ENCODE measurements around the gene RAD54L2. TPM values are rescaled to one million over a fixed set of nuclear protein-coding genes. Genes with fewer than 3 reads are reported as not detected.

RAD54L2 gene
- total RNA-seq, 3 donors from 2014 or later, result 35.1 to 40.5 (median 37.4) TPM

GRCh38 chr3:51568036-51568435 lies 29.5 kb downstream of the RAD54L2 start:
- no peak for ATAC-seq
- peaks cover 24% of the 10 kb centered on the region for H3K4me1 Mint-ChIP-seq (ENCODE audit: low read depth)
- H3K36me3 Mint-ChIP-seq (ENCODE audit: insufficient read depth), result peaks cover 15% of the 10 kb centered on the region
- DNase-seq, result no peak
- H3K27me3 Mint-ChIP-seq (ENCODE audit: low read depth), result no peaks in the 10 kb centered on the region
- H3K9me3 Mint-ChIP-seq, result no peaks in the 10 kb centered on the region
- H3K4me3 Mint-ChIP-seq, result no peak overlapping the region

GRCh38 chr3:51568996-51569395 lies 30.5 kb downstream of the RAD54L2 start:
- ATAC-seq (no peak), DNase-seq (no peak)
- Mint-ChIP-seq H3K27me3 (ENCODE audit: low read depth) (no peaks in the 10 kb centered on the region), H3K4me1 (ENCODE audit: low read depth) (peaks cover 15% of the 10 kb centered on the region), H3K4me3 (no peak overlapping the region), H3K36me3 (ENCODE audit: insufficient read depth) (peaks cover 17% of the 10 kb centered on the region), H3K9me3 (no peaks in the 10 kb centered on the region)

GRCh38 chr3:51578238-51578637 lies 39.7 kb downstream of the RAD54L2 start:
- Mint-ChIP-seq H3K9me3 (no peaks in the 10 kb centered on the region), H3K36me3 (ENCODE audit: insufficient read depth) (peaks cover 22% of the 10 kb centered on the region)
- no peak for DNase-seq

DNA sequence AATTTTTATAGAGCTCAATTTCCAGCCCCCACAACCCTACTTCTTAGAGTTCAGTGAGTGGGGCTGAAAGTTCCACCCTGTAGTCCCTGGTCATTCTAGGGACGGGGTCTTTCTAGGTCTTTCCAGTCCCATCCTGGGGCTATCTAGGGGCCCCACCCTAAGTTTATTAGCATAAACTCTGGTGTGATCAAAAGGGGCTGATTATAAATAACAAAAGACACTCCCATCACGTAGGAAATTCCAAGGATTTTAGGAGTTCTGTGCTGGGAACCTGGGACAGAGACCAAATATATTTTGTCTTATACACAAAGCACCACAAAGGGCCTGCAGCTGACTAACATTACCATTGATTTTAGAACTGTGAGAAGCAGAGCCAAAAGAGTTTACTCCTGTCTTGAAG lies 41.9 kb downstream of the RAD54L2 start:
- ATAC-seq, result no peak
- Mint-ChIP-seq H3K4me1 (ENCODE audit: low read depth) (peaks cover 21% of the 10 kb centered on the region), H3K27me3 (ENCODE audit: low read depth) (no peaks in the 10 kb centered on the region), H3K4me3 (no peak overlapping the region), H3K36me3 (ENCODE audit: insufficient read depth) (peaks cover 24% of the 10 kb centered on the region), H3K9me3 (no peaks in the 10 kb centered on the region)
- DNase-seq, result no peak

More at GRCh38 chr3:51578238-51578637, 39.7 kb downstream of the RAD54L2 start:
- H3K27me3 Mint-ChIP-seq (ENCODE audit: low read depth), result no peaks in the 10 kb centered on the region
- H3K4me1 Mint-ChIP-seq (ENCODE audit: low read depth), result peaks cover 18% of the 10 kb centered on the region
- H3K4me3 Mint-ChIP-seq, result no peak overlapping the region
- no peak for ATAC-seq

GRCh38 chr3:51581524-51581923 lies 43.0 kb downstream of the RAD54L2 start:
- Mint-ChIP-seq H3K4me3 (no peak overlapping the region), H3K4me1 (ENCODE audit: low read depth) (peaks cover 15% of the 10 kb centered on the region), H3K9me3 (no peaks in the 10 kb centered on the region), H3K36me3 (ENCODE audit: insufficient read depth) (peaks cover 24% of the 10 kb centered on the region), H3K27me3 (ENCODE audit: low read depth) (no peaks in the 10 kb centered on the region)
- ATAC-seq (no peak), DNase-seq (no peak)

GRCh38 chr3:51585197-51585596 lies 46.7 kb downstream of the RAD54L2 start:
- Mint-ChIP-seq H3K27me3 (ENCODE audit: low read depth) (no peaks in the 10 kb centered on the region), H3K36me3 (ENCODE audit: insufficient read depth) (peaks cover 23% of the 10 kb centered on the region)
- ATAC-seq, result no peak

DNA sequence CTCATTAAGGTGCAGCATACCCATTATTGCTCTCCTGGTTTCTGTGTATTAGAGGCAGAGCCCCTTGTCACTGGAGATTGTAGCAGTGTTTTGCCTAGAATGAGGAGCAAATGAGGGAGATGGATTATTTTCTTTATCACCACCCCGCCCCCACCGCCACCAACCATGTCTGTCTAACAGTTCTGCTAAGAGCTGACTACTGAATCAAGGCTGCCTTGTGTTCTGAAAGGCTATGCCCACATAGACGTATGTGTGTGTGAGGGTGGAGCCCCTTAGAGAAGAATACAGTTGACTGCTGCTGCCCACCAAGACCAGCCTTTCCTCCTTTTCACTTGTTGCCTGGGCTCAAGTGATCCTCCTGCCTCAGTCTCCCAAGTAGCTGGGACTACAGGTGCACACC lies 47.4 kb downstream of the RAD54L2 start:
- ATAC-seq, result no peak
- Mint-ChIP-seq H3K4me3 (no peak overlapping the region), H3K4me1 (ENCODE audit: low read depth) (peaks cover 14% of the 10 kb centered on the region), H3K27me3 (ENCODE audit: low read depth) (no peaks in the 10 kb centered on the region), H3K36me3 (ENCODE audit: insufficient read depth) (peaks cover 30% of the 10 kb centered on the region), H3K9me3 (no peaks in the 10 kb centered on the region)
- no peak for DNase-seq

More at GRCh38 chr3:51585197-51585596, 46.7 kb downstream of the RAD54L2 start:
- Mint-ChIP-seq H3K4me1 (ENCODE audit: low read depth) (peaks cover 14% of the 10 kb centered on the region), H3K9me3 (no peaks in the 10 kb centered on the region), H3K4me3 (no peak overlapping the region)
- DNase-seq, result no peak

Other genes starting within 250 kb of the RAD54L2 start
- 100 to 1,000 TPM; 226 to 237 (median 236) TPM for gene MANF, start 153.4 kb upstream of the RAD54L2 start, total RNA-seq
- gene RBM15B, start 147.4 kb upstream of the RAD54L2 start, total RNA-seq, result 10 to 100 TPM; 42.1 to 43.4 (median 42.3) TPM
- gene DCAF1, start 38.7 kb upstream of the RAD54L2 start, total RNA-seq, result 10 to 100 TPM; 42.3 to 47.1 (median 42.5) TPM
- gene TEX264, start 132.5 kb downstream of the RAD54L2 start, total RNA-seq, result 10 to 100 TPM; 37.8 to 42.5 (median 38.9) TPM
- 1 to 10 TPM in 2 of 3 donors, under 1 TPM in 1; 0.84 to 1.2 (median 1.0) TPM for gene GRM2, start 168.3 kb downstream of the RAD54L2 start, total RNA-seq
- not detected for gene IQCF6, start 240.5 kb downstream of the RAD54L2 start, total RNA-seq

Data from activated T-cell treated with anti-CD3 and anti-CD28 coated beads, Interleukin-2, amount 50 U/mL, for 4 hours (primary cell).